ENCODE measurements around the gene GDAP2. TPM values are rescaled to one million over a fixed set of nuclear protein-coding genes. Genes with fewer than 3 reads are reported as not detected.

Gene GDAP2
- total RNA-seq, 1 donor from 2014 or later = 28.4 TPM

DNA sequence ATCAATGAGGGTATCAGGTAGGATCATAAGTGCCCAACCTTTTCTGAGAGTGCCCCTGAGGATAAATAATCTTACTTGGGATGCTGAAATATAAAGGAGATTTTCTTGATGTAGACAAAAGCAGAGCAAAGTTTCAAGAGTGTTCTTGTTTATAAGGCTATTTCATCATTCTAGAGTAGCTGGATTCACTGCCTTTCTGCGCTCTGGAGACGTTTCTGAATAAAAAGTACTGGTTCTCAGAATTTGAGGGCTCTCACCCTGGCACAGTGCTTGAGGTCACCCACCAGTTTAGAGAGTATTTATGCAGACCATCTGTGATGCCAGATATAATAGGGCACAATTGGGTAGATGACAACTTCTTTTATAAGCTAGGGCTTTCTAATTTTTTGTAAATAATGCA, 103.3 kb downstream of the GDAP2 start:
- Mint-ChIP-seq H3K9me3 (ENCODE audit: low read depth) (peaks cover 6% of the 10 kb centered on the region), H3K36me3 (ENCODE audit: insufficient read depth) (no peaks in the 10 kb centered on the region), H3K27ac (no peak overlapping the region), H3K27me3 (peaks cover 10% of the 10 kb centered on the region), H3K4me1 (ENCODE audit: low read depth) (no peaks in the 10 kb centered on the region), H3K4me3 (ENCODE audit: low read depth) (no peak overlapping the region)
- no peak for DNase-seq (ENCODE audit: low spot score, unreplicated experiment)
- TF ChIP-seq, protein P1, sequence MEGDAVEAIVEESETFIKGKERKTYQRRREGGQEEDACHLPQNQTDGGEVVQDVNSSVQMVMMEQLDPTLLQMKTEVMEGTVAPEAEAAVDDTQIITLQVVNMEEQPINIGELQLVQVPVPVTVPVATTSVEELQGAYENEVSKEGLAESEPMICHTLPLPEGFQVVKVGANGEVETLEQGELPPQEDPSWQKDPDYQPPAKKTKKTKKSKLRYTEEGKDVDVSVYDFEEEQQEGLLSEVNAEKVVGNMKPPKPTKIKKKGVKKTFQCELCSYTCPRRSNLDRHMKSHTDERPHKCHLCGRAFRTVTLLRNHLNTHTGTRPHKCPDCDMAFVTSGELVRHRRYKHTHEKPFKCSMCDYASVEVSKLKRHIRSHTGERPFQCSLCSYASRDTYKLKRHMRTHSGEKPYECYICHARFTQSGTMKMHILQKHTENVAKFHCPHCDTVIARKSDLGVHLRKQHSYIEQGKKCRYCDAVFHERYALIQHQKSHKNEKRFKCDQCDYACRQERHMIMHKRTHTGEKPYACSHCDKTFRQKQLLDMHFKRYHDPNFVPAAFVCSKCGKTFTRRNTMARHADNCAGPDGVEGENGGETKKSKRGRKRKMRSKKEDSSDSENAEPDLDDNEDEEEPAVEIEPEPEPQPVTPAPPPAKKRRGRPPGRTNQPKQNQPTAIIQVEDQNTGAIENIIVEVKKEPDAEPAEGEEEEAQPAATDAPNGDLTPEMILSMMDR (IDR thresholded peaks at IDR 0.05; ENCODE audit: unreplicated experiment) = no peak

DNA sequence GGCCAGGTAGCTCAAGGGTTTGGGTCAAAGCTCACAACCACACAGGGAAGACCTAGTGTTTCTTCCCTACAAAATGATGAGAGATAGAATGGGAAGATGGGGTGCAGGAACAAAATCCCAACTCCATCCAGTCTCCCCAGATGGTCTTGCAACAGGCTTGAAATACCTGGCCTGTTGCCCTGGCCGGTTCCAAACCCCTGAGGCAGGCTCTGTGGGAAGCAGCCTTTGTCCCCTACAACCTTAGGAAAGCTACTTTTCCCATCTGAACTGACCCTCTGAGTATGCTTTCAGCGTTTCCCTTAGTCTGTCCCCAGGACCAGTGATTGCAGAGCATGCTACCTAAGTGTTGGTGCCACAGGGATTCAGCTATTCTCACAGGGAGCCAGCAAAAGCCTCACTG, 104.0 kb downstream of the GDAP2 start:
- H3K27ac Mint-ChIP-seq = no peak overlapping the region

DNA sequence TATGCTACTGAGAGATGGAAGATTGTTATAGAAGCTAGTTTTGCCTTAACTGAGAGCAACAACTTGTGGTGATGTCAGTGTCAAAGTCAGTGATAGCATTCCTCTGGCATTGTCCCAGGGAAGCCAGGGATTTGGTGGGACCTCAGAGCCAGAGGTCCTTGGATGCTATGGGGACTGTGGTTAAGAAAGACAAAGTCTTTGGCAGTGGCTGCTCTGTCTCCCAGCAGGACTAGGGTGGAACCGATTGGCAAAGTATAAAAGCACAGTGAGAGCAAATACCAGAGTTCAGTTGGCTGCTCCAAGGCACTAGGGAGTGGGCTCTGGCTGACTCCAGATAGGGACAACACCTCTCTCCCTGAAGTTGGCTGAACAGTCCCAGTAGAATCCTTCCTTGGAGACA, 104.8 kb downstream of the GDAP2 start:
- Mint-ChIP-seq H3K36me3 (ENCODE audit: insufficient read depth) (no peaks in the 10 kb centered on the region), H3K4me3 (ENCODE audit: low read depth) (no peak overlapping the region), H3K9me3 (ENCODE audit: low read depth) (no peaks in the 10 kb centered on the region), H3K4me1 (ENCODE audit: low read depth) (no peaks in the 10 kb centered on the region), H3K27ac (no peak overlapping the region), H3K27me3 (peaks cover 10% of the 10 kb centered on the region)
- DNase-seq (ENCODE audit: low spot score, unreplicated experiment) = no peak
- TF ChIP-seq, protein P1 (IDR thresholded peaks at IDR 0.05; ENCODE audit: unreplicated experiment) = no peak

More for the DNA sequence above, 104.0 kb downstream of the GDAP2 start:
- Mint-ChIP-seq H3K4me1 (ENCODE audit: low read depth) (no peaks in the 10 kb centered on the region), H3K4me3 (ENCODE audit: low read depth) (no peak overlapping the region), H3K36me3 (ENCODE audit: insufficient read depth) (no peaks in the 10 kb centered on the region), H3K27me3 (peaks cover 10% of the 10 kb centered on the region), H3K9me3 (ENCODE audit: low read depth) (peaks cover 3% of the 10 kb centered on the region)
- no peak for DNase-seq (ENCODE audit: low spot score, unreplicated experiment)
- TF ChIP-seq, protein P1 (IDR thresholded peaks at IDR 0.05; ENCODE audit: unreplicated experiment) = no peak

DNA sequence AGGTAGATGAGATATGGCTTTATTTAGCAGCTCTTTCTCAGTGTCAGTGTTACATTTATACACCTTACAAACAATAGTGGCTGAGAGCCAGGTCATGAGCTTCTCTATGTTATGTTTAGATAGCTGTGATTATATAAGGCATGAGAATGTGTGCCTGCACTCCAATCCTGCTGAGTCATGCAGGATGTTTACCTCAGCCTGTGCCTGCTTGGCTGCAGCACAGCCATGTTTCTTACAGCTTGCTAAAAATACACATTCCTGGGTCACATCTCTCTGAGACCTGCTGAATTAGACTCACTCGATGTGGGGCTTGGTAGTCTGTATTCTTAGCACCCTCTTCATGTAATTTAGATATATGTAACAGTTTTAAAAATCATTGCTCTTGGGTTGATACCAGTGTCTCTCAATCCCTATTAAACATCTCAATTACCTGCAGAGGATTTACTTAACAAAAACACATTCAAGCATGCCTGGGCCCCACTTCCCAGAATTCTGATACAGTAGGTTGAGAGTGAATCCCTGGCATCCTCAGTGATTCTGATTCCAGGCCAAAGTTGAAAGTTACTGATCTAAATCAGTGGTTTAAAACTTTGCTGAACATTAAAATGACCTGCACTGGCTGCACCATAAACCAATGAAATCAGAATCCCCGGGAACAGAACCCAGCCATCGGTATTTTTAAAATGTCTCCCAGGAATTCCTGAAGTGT, 107.5 kb downstream of the GDAP2 start:
- no peaks in the 10 kb centered on the region for H3K36me3 Mint-ChIP-seq (ENCODE audit: insufficient read depth)
- H3K27me3 Mint-ChIP-seq = peaks cover 4% of the 10 kb centered on the region
- no peak for DNase-seq (ENCODE audit: low spot score, unreplicated experiment)
- H3K9me3 Mint-ChIP-seq (ENCODE audit: low read depth) = no peaks in the 10 kb centered on the region
- no peaks in the 10 kb centered on the region for H3K4me1 Mint-ChIP-seq (ENCODE audit: low read depth)
- no peak overlapping the region for H3K27ac Mint-ChIP-seq
- no peak overlapping the region for H3K4me3 Mint-ChIP-seq (ENCODE audit: low read depth)
- TF ChIP-seq, protein P1 (IDR thresholded peaks at IDR 0.05; ENCODE audit: unreplicated experiment) = no peak

DNA sequence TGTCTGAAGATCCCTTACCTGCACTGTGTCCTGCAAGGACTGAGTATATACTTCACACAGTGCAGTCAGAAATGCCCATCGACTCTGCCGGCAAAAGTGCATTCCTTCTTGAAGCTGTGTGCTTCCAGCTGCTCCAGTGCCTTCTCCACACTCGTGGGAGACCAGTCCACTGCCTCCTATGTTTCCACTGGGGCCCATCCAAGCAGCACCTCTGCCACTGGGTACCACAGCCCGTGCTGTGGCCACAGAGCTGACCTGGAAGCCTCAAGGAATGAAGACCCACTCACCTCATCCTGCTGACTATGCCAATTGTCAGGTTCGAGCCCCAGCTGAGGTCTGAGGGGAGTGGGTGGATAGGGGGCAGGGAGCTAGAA, 108.1 kb downstream of the GDAP2 start:
- Mint-ChIP-seq H3K4me3 (ENCODE audit: low read depth) (no peak overlapping the region), H3K36me3 (ENCODE audit: insufficient read depth) (no peaks in the 10 kb centered on the region), H3K27ac (no peak overlapping the region), H3K4me1 (ENCODE audit: low read depth) (no peaks in the 10 kb centered on the region), H3K9me3 (ENCODE audit: low read depth) (no peaks in the 10 kb centered on the region), H3K27me3 (peaks cover 4% of the 10 kb centered on the region)
- no peak for DNase-seq (ENCODE audit: low spot score, unreplicated experiment)
- TF ChIP-seq, protein P1 (IDR thresholded peaks at IDR 0.05; ENCODE audit: unreplicated experiment) = no peak
